Stimulated activated CD8-positive, alpha-beta memory T cell treated with anti-CD3 and anti-CD28 coated beads, Interleukin-4, amount 100 ng/mL, for 24 hours (primary cell): ENCODE data around the gene ADAMTS2.
A peak's percentile ranks its signal among the peaks of the same experiment; 100 is the strongest.

Experiments used
- DNase-seq: peaks from one replicate; pipeline ENCODE4 v3.0.0-alpha.2; 2020; ENCODE audit warnings: low read depth

ADAMTS2 gene

GRCh38 chr5:179154991-179155955, 190.0 kb downstream of the ADAMTS2 start:
- no peak for DNase-seq

- DNase-seq = no peak
These were observed 190.8 kb downstream of the ADAMTS2 start for GRCh38 chr5:179154346-179154990.

GRCh38 chr5:179153921-179154345, 191.3 kb downstream of the ADAMTS2 start:
- DNase-seq = no peak

- DNase-seq = no peak
These were observed 191.8 kb downstream of the ADAMTS2 start for GRCh38 chr5:179153341-179153901.

GRCh38 chr5:179152941-179153340, 192.3 kb downstream of the ADAMTS2 start:
- no peak for DNase-seq

- DNase-seq = no peak
These were observed 192.9 kb downstream of the ADAMTS2 start for GRCh38 chr5:179152144-179152895.

- DNase-seq = no peak
These were observed 193.8 kb downstream of the ADAMTS2 start for GRCh38 chr5:179151286-179152118.

- DNase-seq = no peak
These were observed 195.2 kb downstream of the ADAMTS2 start for GRCh38 chr5:179150011-179150410.

GRCh38 chr5:179149278-179149677, 196.0 kb downstream of the ADAMTS2 start:
- DNase-seq = no peak

GRCh38 chr5:179148703-179149170, 196.5 kb downstream of the ADAMTS2 start:
- DNase-seq = no peak

GRCh38 chr5:179147991-179148702, 197.1 kb downstream of the ADAMTS2 start:
- no peak for DNase-seq

GRCh38 chr5:179146277-179146676, 199.0 kb downstream of the ADAMTS2 start:
- peak; percentile 27 for DNase-seq

GRCh38 chr5:179143446-179143845, 201.8 kb downstream of the ADAMTS2 start:
- DNase-seq = no peak

- no peak for DNase-seq
These were observed 202.6 kb downstream of the ADAMTS2 start for GRCh38 chr5:179142434-179143198.

- no peak for DNase-seq
These were observed 203.4 kb downstream of the ADAMTS2 start for GRCh38 chr5:179141867-179142266.

GRCh38 chr5:179140293-179140692, 205.0 kb downstream of the ADAMTS2 start:
- no peak for DNase-seq

GRCh38 chr5:179139936-179140235, 205.4 kb downstream of the ADAMTS2 start:
- DNase-seq = no peak

- no peak for DNase-seq
These were observed 205.9 kb downstream of the ADAMTS2 start for GRCh38 chr5:179139111-179139935.

GRCh38 chr5:179138568-179138925, 206.7 kb downstream of the ADAMTS2 start:
- DNase-seq = no peak
